ENCODE results near the gene RBM24.

- TF ChIP-seq CTCF (conservative IDR thresholded peaks at IDR 0.05) (no peak), ZFX (IDR thresholded peaks at IDR 0.05) (no peak)
Measured at GRCh38 chr6:17239260-17239659, 41.9 kb upstream of the RBM24 start.
